Superior temporal gyrus (tissue), 1 donor: ENCODE measurements around the gene ADAM15.

Experiments
- DNase-seq: peaks from one replicate; pipeline ENCODE4 v3.0.0-alpha.2; 2016; ENCODE audit errors: extremely low spot score

ADAM15 gene

GRCh38 chr1:155032886-155033285, 18.2 kb upstream of the ADAM15 start:
- DNase-seq = no peak

DNA sequence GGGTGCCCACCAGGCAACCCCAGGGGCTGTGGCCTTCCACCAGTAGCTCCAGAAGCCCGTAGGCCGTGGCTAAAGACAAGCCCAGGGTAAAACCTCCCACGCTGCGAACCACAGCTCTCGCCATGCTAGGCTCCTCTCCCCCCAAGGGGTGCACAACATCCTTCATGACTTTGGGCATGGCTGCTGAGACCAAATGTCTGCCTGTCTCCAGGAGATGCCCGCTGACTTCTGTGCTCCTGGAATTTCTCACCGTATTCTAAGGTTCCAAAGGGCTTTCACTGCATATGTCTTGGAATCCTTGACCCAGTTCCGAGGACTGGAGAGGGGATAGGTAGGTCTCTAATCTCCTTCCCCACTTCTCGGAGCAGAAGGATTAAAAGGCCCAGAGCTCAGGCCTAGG, 17.6 kb upstream of the ADAM15 start, which contains the start of the genes DCST1 and DCST2:
Gene DCST1 (plus strand): TSS at position 301 of the 400 bp plus-strand sequence. CDS start 213 bp downstream, outside the sequence.
Gene DCST2 (minus strand): TSS at position 258 of the 400 bp plus-strand sequence. CDS start 80 bp downstream, at position 178.
- no peak for DNase-seq

GRCh38 chr1:155034318-155035208, 16.6 kb upstream of the ADAM15 start:
- DNase-seq = no peak

DNA sequence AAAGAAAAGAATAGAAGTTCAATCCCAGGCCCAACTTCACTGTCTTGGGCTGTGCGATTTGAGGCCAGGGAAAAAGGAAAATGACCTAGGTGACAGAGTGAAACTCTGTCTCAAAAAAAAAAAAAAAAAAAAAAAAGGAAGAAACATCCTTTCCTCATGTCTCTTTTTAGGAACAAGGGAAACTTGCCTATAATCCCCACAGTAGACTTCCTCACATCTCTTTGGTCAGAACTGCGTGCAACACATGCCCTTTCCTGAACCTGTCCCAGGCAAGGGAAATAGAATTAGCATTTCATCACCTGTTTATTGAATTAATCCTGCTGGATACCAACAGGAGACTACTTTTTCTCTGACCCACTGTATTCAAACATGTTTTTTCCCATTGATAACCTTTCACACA, 15.2 kb upstream of the ADAM15 start:
- DNase-seq = no peak

GRCh38 chr1:155037043-155037442, 14.1 kb upstream of the ADAM15 start:
- DNase-seq = no peak

- DNase-seq = no peak
Observed at GRCh38 chr1:155037851-155038441, 13.2 kb upstream of the ADAM15 start.

DNA sequence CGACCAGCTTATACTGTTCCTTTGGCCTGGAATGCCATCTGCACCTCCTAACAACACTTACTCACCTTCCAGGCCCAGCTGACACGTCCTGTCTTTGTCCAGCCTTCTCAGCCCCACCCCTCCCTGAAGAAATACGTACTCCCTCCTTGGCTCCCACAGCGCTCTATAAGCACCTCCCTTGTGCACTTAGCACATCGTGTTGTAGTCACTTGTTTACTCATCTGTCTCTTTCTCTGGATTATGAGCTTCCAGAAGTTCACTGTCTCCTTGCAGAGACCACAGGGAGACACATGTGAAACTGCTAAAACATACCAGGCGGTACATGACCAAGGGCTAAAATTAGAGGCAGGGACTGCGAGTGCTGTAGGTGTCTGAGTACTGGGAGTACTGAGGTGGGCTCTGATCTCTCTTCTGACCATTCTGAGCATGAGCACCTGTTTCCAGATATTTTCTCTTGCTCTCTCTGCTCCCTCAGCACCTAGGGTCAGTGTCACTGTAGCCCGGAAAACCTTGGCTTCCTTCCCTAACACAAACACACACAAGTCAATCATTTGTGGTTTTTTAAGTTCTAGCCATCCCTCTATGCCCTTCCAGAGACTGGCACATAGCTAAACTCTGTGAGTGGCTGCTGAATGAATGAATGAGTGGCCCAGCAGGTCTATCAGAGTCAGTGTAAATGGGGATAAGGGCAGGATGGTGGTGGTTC, 12.4 kb upstream of the ADAM15 start:
- DNase-seq = no peak

- no peak for DNase-seq
Observed at GRCh38 chr1:155039308-155039669, 11.8 kb upstream of the ADAM15 start.

- no peak for DNase-seq
Observed at GRCh38 chr1:155040358-155041093, 10.6 kb upstream of the ADAM15 start.

GRCh38 chr1:155042789-155043188, 8.3 kb upstream of the ADAM15 start:
- no peak for DNase-seq

GRCh38 chr1:155043301-155043702, 7.8 kb upstream of the ADAM15 start:
- DNase-seq = no peak

- no peak for DNase-seq
Observed at GRCh38 chr1:155043793-155044192, 7.3 kb upstream of the ADAM15 start.

- no peak for DNase-seq
Observed at GRCh38 chr1:155044365-155044764, 6.8 kb upstream of the ADAM15 start.

DNA sequence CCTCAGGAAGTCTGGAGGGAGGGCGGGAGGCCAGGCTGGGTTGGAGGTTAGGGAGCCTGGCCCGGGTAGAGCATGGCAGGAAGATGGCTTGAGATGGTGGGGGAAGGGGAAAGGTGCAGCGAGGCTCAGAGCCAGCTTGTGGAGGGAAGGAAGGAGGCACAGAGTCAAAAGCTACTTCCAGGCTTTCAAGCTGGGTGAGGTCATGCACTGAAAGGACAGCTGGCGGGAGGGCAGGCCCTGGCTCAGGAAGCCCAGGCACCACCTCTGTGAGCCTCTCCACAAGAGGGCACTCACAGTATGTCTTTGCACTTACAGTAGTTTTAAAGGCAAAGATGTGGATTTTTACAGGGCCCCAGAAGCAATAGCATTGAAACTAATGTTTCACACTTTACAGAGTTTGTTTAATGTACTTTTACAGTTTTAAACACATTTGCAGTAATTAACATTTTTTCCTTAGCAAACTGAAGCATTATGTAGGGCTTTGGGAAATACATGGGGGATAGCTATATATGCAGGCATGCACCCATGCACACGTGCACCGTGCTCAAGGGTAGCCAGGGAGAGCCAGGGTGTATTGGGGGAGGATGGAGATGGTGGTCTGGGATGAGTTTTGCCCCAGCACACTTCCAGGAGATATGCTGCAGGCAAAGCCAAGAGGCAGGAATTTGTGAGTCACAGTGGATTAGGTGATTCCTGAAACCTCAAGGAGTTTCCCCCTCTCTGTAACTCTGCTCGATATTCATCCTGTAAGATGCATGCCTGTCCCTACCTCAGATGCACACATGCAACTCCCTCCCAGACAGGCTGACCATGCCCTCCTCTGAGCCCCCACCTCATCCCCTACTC, 6.1 kb upstream of the ADAM15 start:
- DNase-seq = peak; percentile 88

GRCh38 chr1:155048449-155049334, 2.4 kb upstream of the ADAM15 start:
- DNase-seq = no peak

DNA sequence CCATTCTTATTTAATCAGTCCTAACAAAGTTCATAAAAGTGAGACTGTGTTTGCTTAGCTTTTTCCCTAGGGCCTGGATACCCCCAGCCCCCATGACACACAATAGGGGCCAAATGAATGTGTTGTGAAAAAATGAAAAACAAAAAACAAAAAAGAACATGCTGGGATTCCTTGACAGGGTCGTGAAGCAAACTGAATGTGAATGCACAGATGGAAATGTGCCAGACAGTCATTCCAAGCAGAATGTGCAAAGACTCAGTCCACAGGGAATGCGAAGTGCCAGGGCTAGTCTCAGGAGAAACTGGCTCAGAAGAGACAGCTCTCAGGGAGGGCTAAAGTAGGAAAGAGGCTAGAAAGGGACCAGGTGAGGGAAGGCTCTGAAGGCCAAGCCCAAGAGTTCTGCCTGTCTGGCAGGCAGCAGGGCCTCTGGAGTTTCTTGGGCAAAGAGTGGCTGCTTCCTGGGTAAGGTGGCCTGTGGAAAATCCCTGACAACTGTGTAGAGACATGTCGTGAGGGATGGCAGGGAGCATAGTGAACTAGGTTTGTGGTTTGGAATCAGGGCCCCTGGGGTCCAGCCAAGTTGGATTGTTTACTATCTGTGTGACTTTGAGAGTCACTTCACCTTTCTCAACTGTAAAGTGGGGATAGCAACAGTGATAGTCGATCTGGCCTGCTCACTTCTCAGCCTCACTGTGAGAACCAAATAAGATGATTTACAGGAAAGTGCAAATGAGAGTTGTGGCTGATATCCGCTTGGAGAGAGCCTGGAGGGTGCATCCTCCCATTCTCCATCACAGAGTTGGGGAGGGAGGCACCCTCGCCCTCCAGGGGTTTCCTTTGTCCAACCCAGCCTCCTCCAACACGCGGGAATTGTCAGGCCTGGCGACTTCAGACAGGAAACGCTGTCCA, 1.2 kb upstream of the ADAM15 start:
- peak; percentile 17 for DNase-seq

DNA sequence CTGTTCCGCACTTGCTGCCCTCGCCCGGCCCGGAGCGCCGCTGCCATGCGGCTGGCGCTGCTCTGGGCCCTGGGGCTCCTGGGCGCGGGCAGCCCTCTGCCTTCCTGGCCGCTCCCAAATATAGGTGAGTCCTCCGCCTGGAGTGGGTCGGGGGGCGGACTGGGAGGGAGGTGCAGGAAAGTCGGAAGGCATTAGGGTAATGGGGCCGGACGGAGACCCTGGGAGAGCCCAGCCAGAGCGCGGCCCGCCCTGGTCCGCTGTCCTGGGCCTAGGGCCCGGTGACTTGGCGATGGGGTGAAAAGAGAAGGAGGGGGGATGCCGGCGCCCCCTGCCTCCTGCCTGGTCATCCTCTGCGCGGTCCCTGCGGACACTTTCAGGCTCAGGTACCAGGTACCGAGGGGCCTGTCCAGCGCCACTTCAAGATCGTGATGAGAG, 243 bp downstream of the ADAM15 start:
- DNase-seq = no peak

DNA sequence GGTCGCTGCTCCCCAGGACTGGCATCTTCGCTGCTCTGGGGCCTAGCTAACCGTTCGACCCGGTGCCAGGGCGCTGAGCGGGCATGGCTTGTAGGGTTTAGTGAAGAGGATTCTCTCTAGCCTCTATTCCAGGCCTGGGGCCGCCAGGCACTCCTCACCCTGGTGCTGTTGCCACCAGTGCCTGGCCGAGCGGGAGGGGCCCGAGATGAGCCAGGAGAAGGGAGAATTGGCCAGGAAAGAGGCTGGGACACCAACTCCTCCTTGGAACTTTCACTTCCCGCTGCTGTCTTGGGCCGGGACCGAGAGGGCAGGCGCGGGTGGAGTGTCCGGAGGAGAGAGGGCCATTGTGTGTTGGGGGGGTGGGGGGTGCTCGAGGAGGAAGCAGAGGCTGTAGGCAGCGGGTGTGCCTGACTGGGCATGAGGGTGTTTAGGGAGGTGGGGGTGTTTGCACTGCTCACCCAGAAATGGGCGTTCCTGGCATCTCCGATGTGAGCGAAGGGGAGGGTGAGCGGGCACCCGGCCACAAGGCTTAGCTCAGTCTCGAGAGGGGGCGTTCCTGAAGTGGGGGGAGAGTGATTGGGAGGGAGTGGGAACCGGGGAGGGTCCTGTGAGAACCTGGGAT, 772 bp downstream of the ADAM15 start:
- DNase-seq = peak; percentile 37
